Bronchial smooth muscle cell (primary cell): ENCODE measurements around the gene PABPC5. TPM values are rescaled to one million over a fixed set of nuclear protein-coding genes. Genes with fewer than 3 reads are reported as not detected.

ENCODE experiments used
- total RNA-seq: library from RNA; depleted of rRNA; stranded (reverse); fragments of >200 nt; gene quantifications from 2 replicates; pipeline ENCODE4 v1.2.1, GENCODE V29; 2014

The PABPC5 gene
- 1.6 and 2.7 TPM in 2 replicates for total RNA-seq

GRCh38 chrX:91434351-91435168, at the start of gene PABPC5:
PABPC5 (plus strand) TSS chrX:91434839; CDS start chrX:91435578, 739 bp downstream.

